Kidney (tissue), 14 donors: Measurements from ENCODE around the gene PC. TPM values are rescaled to one million over a fixed set of nuclear protein-coding genes. Genes with fewer than 3 reads are reported as not detected.

ENCODE experiments used
- DNase-seq, 5 donors: peaks; one replicate each; pipeline ENCODE4 v3.0.0-alpha.2; 2013 to 2020
- FAIRE-seq: peaks from 2 replicates; lab custom pipeline; 2012; peaks lifted over from hg19 to GRCh38; lab: Jason Lieb, UNC
- H3K27ac ChIP-seq, 2 donors: one replicate each; pipeline ENCODE4 v1.7.0; 2013; ENCODE audit warnings: low read depth in 2 of 2, low read length in 2 of 2, inconsistent platforms in 1 of 2
- H3K27me3 ChIP-seq: one replicate; pipeline ENCODE4 v1.7.1; 2013; ENCODE audit warnings: low read length, inconsistent platforms; ENCODE audit not compliant: control insufficient read depth, insufficient read depth
- H3K36me3 ChIP-seq, 3 donors: one replicate each; pipeline versions ENCODE4 v1.7.0 to v1.7.1; 2013; ENCODE audit warnings: low read length in 3 of 3, control low read depth in 1 of 3, inconsistent platforms in 1 of 3; ENCODE audit not compliant: insufficient read depth in 3 of 3, control insufficient read depth in 2 of 3
- H3K4me1 ChIP-seq, 3 donors: one replicate each; pipeline versions ENCODE4 v1.7.0 to v1.7.1; 2013; ENCODE audit warnings: low read length in 3 of 3, inconsistent platforms in 1 of 3, low read depth in 1 of 3; ENCODE audit not compliant: control insufficient read depth in 2 of 3, insufficient read depth in 2 of 3
- H3K4me3 ChIP-seq, 3 donors: one replicate each; pipeline versions ENCODE4 v1.7.0 to v1.8.1; 2013; ENCODE audit warnings: low read length in 3 of 3, control low read depth in 1 of 3, inconsistent platforms in 1 of 3
- H3K9ac ChIP-seq, 3 donors: one replicate each; pipeline versions ENCODE4 v1.7.0 to v1.7.1; 2013; ENCODE audit warnings: low read length in 3 of 3, control low read depth in 1 of 3, inconsistent platforms in 1 of 3
- H3K9me3 ChIP-seq, 3 donors: one replicate each; pipeline versions ENCODE4 v1.7.0 to v1.7.1; 2013; ENCODE audit warnings: low read length in 3 of 3, control low read depth in 1 of 3, inconsistent platforms in 1 of 3; ENCODE audit not compliant: control insufficient read depth in 2 of 3, insufficient read depth in 1 of 3
- intact Hi-C: fragments of 100-400 bp; cut with DNase I; formaldehyde crosslinking; loops from one replicate; pipeline ENCODE4 v1.11.1; 2022
- polyA plus RNA-seq: library from polyadenylated mRNA; stranded (reverse); fragments of 350-450 nt; fragmentation: Illumina TruSeq; extraction: RNeasy Lipid Tissue Mini Kit (QIAGEN cat#74804); gene quantifications from one replicate; pipeline ENCODE4 v1.2.3, GENCODE V29; 2014; ENCODE audit warnings: low read depth, low replicate concordance; ENCODE audit not compliant: insufficient read depth
- total RNA-seq: library from RNA; stranded (reverse); fragmentation: NEBNext Ultra II Directional; extraction: Animal tissue kit (Norgen Biotek cat#: 25700); gene quantifications from one replicate; pipeline ENCODE4 v1.2.1, GENCODE V29; 2021
- TF ChIP-seq, protein P1 (sequence below): IDR thresholded peaks from 3 replicates; pipeline ENCODE4 v1.5.1; 2012; ENCODE audit warnings: mild to moderate bottlenecking, moderate library complexity, borderline replicate concordance; ENCODE audit not compliant: insufficient read depth; ENCODE audit errors: extremely low read depth
- donor health status: control.
- donor health status: control.
- donor health status: control.
- donor health status: control.
- donor health status: control.
- donor health status: DM: yes; HTN: yes; CAD: no.
- donor health status: Normal renal cell carcinoma (clear cell type).

The PC gene
- total and polyA plus RNA-seq, 2 donors from 2014 or later = 20.8 to 95.2 TPM

DNA sequence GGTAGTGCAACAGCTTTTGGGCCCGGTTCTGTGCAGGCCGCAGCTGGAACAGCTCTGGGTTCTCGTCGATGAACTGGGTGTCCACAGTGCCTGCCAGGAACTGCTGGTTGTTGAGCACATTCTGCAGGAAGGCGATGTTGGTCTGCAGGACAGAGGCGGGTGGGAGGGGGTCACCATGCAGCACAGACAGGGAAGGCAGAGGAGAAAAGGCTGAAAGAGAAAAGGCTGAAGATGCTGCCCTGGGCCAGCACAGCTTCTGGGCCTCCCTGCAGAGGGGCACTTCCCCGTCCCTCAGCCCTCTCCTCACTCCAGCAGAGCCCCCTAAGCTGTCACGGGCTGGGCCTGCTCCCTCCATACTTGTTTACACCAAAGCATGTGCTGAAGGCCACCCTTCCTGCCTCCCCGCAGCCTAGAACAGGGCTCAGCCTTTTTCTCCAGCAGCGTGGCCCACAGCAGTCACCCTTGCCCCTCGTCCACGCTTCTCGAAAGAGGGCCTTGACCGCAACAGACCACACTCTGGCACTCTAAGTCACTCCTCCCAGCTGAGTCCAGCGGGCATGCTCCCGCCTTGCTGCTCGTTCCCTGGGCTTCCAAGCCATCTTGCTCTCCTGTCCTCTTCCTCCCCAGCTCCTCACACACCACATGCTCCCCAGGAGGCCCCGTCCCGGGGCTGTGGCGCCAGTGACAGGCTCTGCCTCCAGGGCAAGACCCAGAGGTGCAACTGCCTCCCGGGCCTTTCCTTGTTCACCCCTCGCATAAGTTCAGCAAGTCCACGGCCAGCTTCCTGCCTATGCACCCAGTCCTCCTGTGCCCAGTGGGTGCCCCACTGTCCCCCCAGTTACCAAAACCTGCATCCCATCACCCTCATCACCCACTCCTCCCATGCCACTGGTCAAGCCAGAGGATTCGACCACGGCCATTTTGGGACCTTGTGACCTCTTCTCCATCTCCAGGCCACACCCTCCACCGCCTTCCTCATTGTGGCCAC lies 104.6 kb downstream of the PC start:
- Histone ChIP-seq H3K27me3 (no peaks in the 10 kb centered on the region), H3K27ac (no peak overlapping the region), H3K9me3 (no peaks in the 10 kb centered on the region), H3K9ac (no peak overlapping the region), H3K36me3 (peaks cover 0 to 4% (median 0%) of the 10 kb centered on the region in 3 donors), H3K4me1 (peaks cover 0 to 5% (median 0%) of the 10 kb centered on the region in 3 donors), H3K4me3 (no peak overlapping the region)
- DNase-seq = peak in 1 of 5 donors; percentile 65
- TF ChIP-seq, protein P1, sequence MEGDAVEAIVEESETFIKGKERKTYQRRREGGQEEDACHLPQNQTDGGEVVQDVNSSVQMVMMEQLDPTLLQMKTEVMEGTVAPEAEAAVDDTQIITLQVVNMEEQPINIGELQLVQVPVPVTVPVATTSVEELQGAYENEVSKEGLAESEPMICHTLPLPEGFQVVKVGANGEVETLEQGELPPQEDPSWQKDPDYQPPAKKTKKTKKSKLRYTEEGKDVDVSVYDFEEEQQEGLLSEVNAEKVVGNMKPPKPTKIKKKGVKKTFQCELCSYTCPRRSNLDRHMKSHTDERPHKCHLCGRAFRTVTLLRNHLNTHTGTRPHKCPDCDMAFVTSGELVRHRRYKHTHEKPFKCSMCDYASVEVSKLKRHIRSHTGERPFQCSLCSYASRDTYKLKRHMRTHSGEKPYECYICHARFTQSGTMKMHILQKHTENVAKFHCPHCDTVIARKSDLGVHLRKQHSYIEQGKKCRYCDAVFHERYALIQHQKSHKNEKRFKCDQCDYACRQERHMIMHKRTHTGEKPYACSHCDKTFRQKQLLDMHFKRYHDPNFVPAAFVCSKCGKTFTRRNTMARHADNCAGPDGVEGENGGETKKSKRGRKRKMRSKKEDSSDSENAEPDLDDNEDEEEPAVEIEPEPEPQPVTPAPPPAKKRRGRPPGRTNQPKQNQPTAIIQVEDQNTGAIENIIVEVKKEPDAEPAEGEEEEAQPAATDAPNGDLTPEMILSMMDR = no peak
- intact Hi-C loops = no loop called here
- FAIRE-seq = no peak

DNA sequence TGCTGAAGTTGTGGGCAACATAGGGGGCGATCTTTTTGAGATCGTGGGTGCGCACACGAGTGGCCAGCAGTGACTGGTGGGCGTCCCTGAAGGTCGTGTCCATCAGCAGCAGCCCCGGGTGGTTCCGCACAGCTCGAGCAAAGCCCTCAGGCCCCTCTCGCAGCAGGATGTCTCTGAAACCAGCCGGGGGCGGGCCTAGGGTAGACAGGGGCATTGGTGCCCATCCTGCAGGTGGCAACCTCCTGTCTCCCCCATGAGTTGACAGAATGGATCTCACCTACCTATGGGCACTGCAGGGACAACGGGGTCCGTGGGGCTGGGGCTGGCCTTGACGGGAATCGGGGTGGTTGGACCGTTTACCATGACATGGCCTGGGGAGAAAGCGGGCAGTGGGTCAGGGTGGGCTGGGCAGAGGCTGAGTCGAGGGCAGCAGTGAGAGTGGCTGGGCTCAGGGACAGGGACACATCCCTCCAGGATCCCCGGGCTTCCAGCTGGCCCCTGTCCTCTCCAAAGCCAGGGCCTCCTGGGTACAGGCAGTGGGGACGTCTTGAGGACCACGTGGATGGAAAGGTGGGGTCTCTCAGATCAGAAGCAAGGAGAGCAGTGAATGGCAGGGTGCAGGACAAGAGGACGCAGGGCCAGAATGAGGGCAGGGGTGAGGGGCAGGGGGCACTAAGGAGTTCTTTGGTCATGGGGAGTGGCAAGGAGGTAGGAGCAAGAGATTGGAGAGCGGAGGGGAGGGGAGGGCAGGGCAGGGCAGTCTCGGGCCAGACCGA lies 105.5 kb downstream of the PC start:
- H3K4me1 ChIP-seq = peaks cover 0 to 5% (median 0%) of the 10 kb centered on the region in 3 donors
- no peak for FAIRE-seq
- H3K9ac ChIP-seq = no peak overlapping the region
- H3K4me3 ChIP-seq = no peak overlapping the region
- no peaks in the 10 kb centered on the region for H3K9me3 ChIP-seq
- no peaks in the 10 kb centered on the region for H3K27me3 ChIP-seq
- TF ChIP-seq, protein P1 = no peak
- intact Hi-C loops = no loop called here
- peak in 1 of 5 donors; percentile 72 for DNase-seq
- no peak overlapping the region for H3K27ac ChIP-seq
- H3K36me3 ChIP-seq = peaks cover 0 to 5% (median 0%) of the 10 kb centered on the region in 3 donors

DNA sequence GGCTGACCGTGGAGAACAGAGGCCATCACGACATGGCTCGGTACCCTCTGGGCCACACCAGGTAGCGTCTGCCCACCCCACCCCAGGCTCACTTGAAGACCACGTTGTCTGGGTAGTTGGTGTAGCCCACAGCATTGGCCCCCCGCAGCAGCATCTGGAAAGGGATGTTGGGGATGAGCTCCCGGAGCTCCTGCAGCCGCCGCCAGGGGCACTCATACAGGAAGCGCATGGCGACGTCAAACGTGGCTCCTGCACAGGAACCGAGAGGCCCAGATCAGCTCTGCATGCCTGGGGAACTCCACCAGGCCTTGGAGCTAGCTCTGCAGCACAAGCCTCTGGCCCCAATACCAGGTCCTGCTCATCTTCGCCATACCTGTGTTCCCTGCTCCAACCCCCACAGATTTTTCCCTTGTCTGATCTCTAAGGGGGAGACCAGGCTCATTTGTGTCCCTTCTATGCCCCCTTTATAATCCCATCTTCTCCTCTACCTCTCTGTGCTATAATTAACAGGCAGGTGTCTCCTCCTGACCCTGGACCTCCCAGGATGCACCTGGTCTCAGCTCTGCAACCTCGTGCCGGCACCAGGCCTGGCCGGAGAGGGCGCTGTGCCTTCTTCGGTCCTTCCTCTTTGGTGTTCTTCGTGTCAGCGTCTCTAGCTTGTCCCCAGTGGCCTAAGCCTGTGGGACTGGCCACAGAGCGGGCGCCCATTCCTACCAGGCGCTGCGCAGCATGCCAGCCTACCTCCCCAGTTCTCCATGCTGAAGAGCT lies 106.3 kb downstream of the PC start:
- TF ChIP-seq, protein P1 = no peak
- no peak for FAIRE-seq

More for the DNA sequence above, 106.3 kb downstream of the PC start:
- no peaks in the 10 kb centered on the region for H3K27me3 ChIP-seq
- H3K27ac ChIP-seq = no peak overlapping the region
- DNase-seq = peak in 1 of 5 donors; percentile 59
- H3K36me3 ChIP-seq = peaks cover 0 to 5% (median 0%) of the 10 kb centered on the region in 3 donors
- intact Hi-C loops = no loop called here
- peaks cover 0 to 5% (median 0%) of the 10 kb centered on the region in 3 donors for H3K4me1 ChIP-seq
- H3K9ac ChIP-seq = no peak overlapping the region
- H3K9me3 ChIP-seq = no peaks in the 10 kb centered on the region
- no peak overlapping the region for H3K4me3 ChIP-seq
